T-cell (primary cell): ENCODE measurements around the gene MYO15B. TPM values are rescaled to one million over a fixed set of nuclear protein-coding genes. Genes with fewer than 3 reads are reported as not detected.
A peak's percentile ranks its signal among the peaks of the same experiment; 100 is the strongest.

Source experiments
- ATAC-seq, 4 experiments: fragments of 200-7000 bp in 3 of 4; fragments of 150-1000 bp in 1 of 4; cut with Tn5 transposase; replicated peaks in 1 of 4; 1 replicate in 3 of 4; 2 replicates in 1 of 4; pipeline ENCODE4 v1.10.0; 2021; ENCODE audit warnings: moderate library complexity in 3 of 4, mild to moderate bottlenecking in 2 of 4, moderate number of reproducible peaks in 1 of 4
- CTCF ChIA-PET, 2 donors: fragments of 300-600 bp; sonication (Branson Sonifier 250); formaldehyde crosslinking; loops; one replicate each; lab custom pipeline; 2022; ENCODE audit warnings: antibody characterized with exemption in 2 of 2; lab: Charles Lee
- POLR2A ChIA-PET, 2 donors: fragments of 300-600 bp; sonication (Branson Sonifier 250); formaldehyde crosslinking; loops; one replicate each; lab custom pipeline; 2022; ENCODE audit warnings: antibody characterized with exemption in 2 of 2; lab: Charles Lee
- DNase-seq, 35 experiments: peaks; one replicate each; pipeline versions ENCODE4 v3.0.0 to v3.0.0-alpha.2; 2013 to 2023
- H3K27ac ChIP-seq: one replicate; pipeline ENCODE4 v1.5.1; 2013; ENCODE audit warnings: low read length
- H3K27me3 ChIP-seq, 2 experiments: replicated peaks in 1 of 2; 1 replicate in 1 of 2; 2 replicates in 1 of 2; pipeline versions ENCODE4 v1.6.1 to v1.7.0; 2013; ENCODE audit warnings: low read length in 1 of 2, mixed read lengths in 1 of 2; ENCODE audit not compliant: control insufficient read depth in 2 of 2, insufficient read depth in 2 of 2; ENCODE audit errors: extremely low read depth in 1 of 2
- H3K36me3 ChIP-seq, 2 donors: 1 replicate in 1 of 2; 2 replicates in 1 of 2; pipeline versions ENCODE4 v1.6.1 to v1.7.0; 2013; ENCODE audit warnings: low read length in 1 of 2; ENCODE audit not compliant: control insufficient read depth in 2 of 2, insufficient read depth in 1 of 2; ENCODE audit errors: extremely low read depth in 1 of 2
- H3K4me1 ChIP-seq, 2 experiments: 1 replicate in 1 of 2; 2 replicates in 1 of 2; pipeline versions ENCODE4 v1.6.1 to v1.7.0; 2013; ENCODE audit warnings: low read length in 2 of 2, mixed read lengths in 1 of 2; ENCODE audit not compliant: insufficient read depth in 2 of 2, control insufficient read depth in 1 of 2; ENCODE audit errors: extremely low read depth in 1 of 2
- H3K4me3 ChIP-seq, 2 donors: 1 replicate in 1 of 2; 2 replicates in 1 of 2; pipeline versions ENCODE4 v1.5.1 to v1.7.0; 2013; ENCODE audit warnings: mild to moderate bottlenecking in 2 of 2, low read length in 1 of 2, moderate library complexity in 1 of 2; ENCODE audit not compliant: control insufficient read depth in 1 of 2; ENCODE audit errors: extremely low read depth in 1 of 2
- H3K9me3 ChIP-seq: 2 replicates; pipeline ENCODE4 v1.7.0; 2013
- H3K27ac Mint-ChIP-seq, 2 donors: one replicate each; pipeline ENCODE4 v1.8.0; 2020 to 2021; ENCODE audit warnings: mild to moderate bottlenecking in 2 of 2, mixed read lengths in 2 of 2
- H3K27me3 Mint-ChIP-seq, 2 donors: one replicate each; pipeline ENCODE4 v1.8.0; 2021 to 2022; ENCODE audit warnings: mixed read lengths in 2 of 2
- H3K36me3 Mint-ChIP-seq: one replicate; pipeline ENCODE4 v1.8.0; 2021; ENCODE audit warnings: mixed read lengths
- H3K4me1 Mint-ChIP-seq, 3 donors: one replicate each; pipeline ENCODE4 v1.8.0; 2020 to 2022; ENCODE audit warnings: mixed read lengths in 3 of 3, mild to moderate bottlenecking in 1 of 3
- H3K4me3 Mint-ChIP-seq, 3 donors: one replicate each; pipeline ENCODE4 v1.8.0; 2020 to 2022; ENCODE audit warnings: mild to moderate bottlenecking in 3 of 3, mixed read lengths in 3 of 3, moderate library complexity in 3 of 3
- H3K9me3 Mint-ChIP-seq, 3 donors: one replicate each; pipeline ENCODE4 v1.8.0; 2020 to 2022; ENCODE audit warnings: mixed read lengths in 3 of 3
- WGBS: methylation state at CpG from one replicate; pipeline ENCODE4 v1.1.5; 2013; ENCODE audit warnings: missing lambda C conversion rate; ENCODE audit not compliant: insufficient coverage; 5-methylcytosine and 5-hydroxymethylcytosine counted together
- total RNA-seq, 35 experiments: library from RNA in 6 of 35; stranded (reverse) in 6 of 35; fragments of 120-200 nt in 1 of 35; gene quantifications; one replicate each; pipeline versions ENCODE4 v1.2.1 to v1.2.4 and lab custom pipeline; 2013 to 2026

The MYO15B gene
- total RNA-seq, 5 donors from 2014 or later (not counting 1 experiment from before 2014, with no cell fraction given), result 171 to 382 (median 273) TPM

- POLR2A ChIA-PET, result no interaction called here
- Mint-ChIP-seq H3K9me3 (no peaks in the 10 kb centered on the region), H3K36me3 (peaks cover 14% of the 10 kb centered on the region)
These were observed 17.4 kb upstream of the MYO15B start for GRCh38 chr17:75570034-75570676.

GRCh38 chr17:75570772-75571171, 16.8 kb upstream of the MYO15B start:
- Histone ChIP-seq H3K36me3 (peaks cover 8 to 32% of the 10 kb centered on the region in 2 donors), H3K4me1 (no peaks in the 10 kb centered on the region), H3K27me3 (no peaks in the 10 kb centered on the region), H3K4me3 (no peak overlapping the region), H3K9me3 (no peaks in the 10 kb centered on the region), H3K27ac (no peak overlapping the region)
- Mint-ChIP-seq H3K9me3 (no peaks in the 10 kb centered on the region), H3K4me1 (no peaks in the 10 kb centered on the region), H3K27ac (no peak overlapping the region), H3K36me3 (peaks cover 14% of the 10 kb centered on the region), H3K27me3 (no peaks in the 10 kb centered on the region), H3K4me3 (no peak overlapping the region)
- WGBS, result 96% methylated on average over 9 of the region's 11 CpGs
- CTCF ChIA-PET, result no interaction called here
- ATAC-seq, result no peak
- no peak for DNase-seq
- POLR2A ChIA-PET, result no interaction called here

More at GRCh38 chr17:75570034-75570676, 17.4 kb upstream of the MYO15B start:
- DNase-seq (no peak), ATAC-seq (no peak)
- no peaks in the 10 kb centered on the region for H3K4me1 ChIP-seq
- no peak overlapping the region for H3K27ac ChIP-seq
- Mint-ChIP-seq H3K27me3 (no peaks in the 10 kb centered on the region), H3K4me3 (no peak overlapping the region), H3K27ac (no peak overlapping the region), H3K4me1 (no peaks in the 10 kb centered on the region)
- no peak overlapping the region for H3K4me3 ChIP-seq
- CTCF ChIA-PET, result no interaction called here
- H3K27me3 ChIP-seq, result no peaks in the 10 kb centered on the region
- no peaks in the 10 kb centered on the region for H3K9me3 ChIP-seq
- H3K36me3 ChIP-seq, result peaks cover 9 to 38% of the 10 kb centered on the region in 2 donors
- 98% methylated on average over 32 of the region's 35 CpGs for WGBS

- Histone ChIP-seq H3K27ac (no peak overlapping the region), H3K36me3 (peaks cover 8 to 27% of the 10 kb centered on the region in 2 donors), H3K4me1 (no peaks in the 10 kb centered on the region), H3K27me3 (no peaks in the 10 kb centered on the region), H3K4me3 (no peak overlapping the region), H3K9me3 (no peaks in the 10 kb centered on the region)
- ChIA-PET POLR2A (no interaction called here), CTCF (no interaction called here)
- no peak overlapping the region for H3K4me3 Mint-ChIP-seq
- WGBS, result 71% methylated on average over 10 of the region's 15 CpGs
- H3K27me3 Mint-ChIP-seq, result no peaks in the 10 kb centered on the region
- no peaks in the 10 kb centered on the region for H3K9me3 Mint-ChIP-seq
- ATAC-seq (no peak), DNase-seq (peak in 6 of 35 experiments; percentile 11 to 54 (median 24))
- peaks cover 8% of the 10 kb centered on the region for H3K36me3 Mint-ChIP-seq
- H3K4me1 Mint-ChIP-seq, result no peaks in the 10 kb centered on the region
- no peak overlapping the region for H3K27ac Mint-ChIP-seq
These were observed 16.3 kb upstream of the MYO15B start for GRCh38 chr17:75571197-75571884.

GRCh38 chr17:75571885-75572215, 15.8 kb upstream of the MYO15B start:
- no peak overlapping the region for H3K4me3 Mint-ChIP-seq
- 95% methylated on average over 15 of the region's 16 CpGs for WGBS
- no peak overlapping the region for H3K27ac Mint-ChIP-seq
- no peaks in the 10 kb centered on the region for H3K9me3 Mint-ChIP-seq
- no peak overlapping the region for H3K27ac ChIP-seq
- H3K27me3 ChIP-seq, result peaks cover 0 to 2% of the 10 kb centered on the region in 2 experiments
- DNase-seq, result no peak
- no peaks in the 10 kb centered on the region for H3K9me3 ChIP-seq
- POLR2A ChIA-PET, result no interaction called here
- H3K4me3 ChIP-seq, result no peak overlapping the region
- H3K36me3 ChIP-seq, result peaks cover 8 to 26% of the 10 kb centered on the region in 2 donors
- CTCF ChIA-PET, result no interaction called here
- H3K36me3 Mint-ChIP-seq, result peaks cover 3% of the 10 kb centered on the region
- no peaks in the 10 kb centered on the region for H3K4me1 ChIP-seq
- ATAC-seq, result no peak
- no peaks in the 10 kb centered on the region for H3K4me1 Mint-ChIP-seq
- no peaks in the 10 kb centered on the region for H3K27me3 Mint-ChIP-seq

- POLR2A ChIA-PET, result no interaction called here
- no peak overlapping the region for H3K4me3 Mint-ChIP-seq
- H3K9me3 Mint-ChIP-seq, result no peaks in the 10 kb centered on the region
- peaks cover 0 to 2% of the 10 kb centered on the region in 2 experiments for H3K27me3 ChIP-seq
- WGBS, result 96% methylated on average over 32 of the region's 39 CpGs
- H3K27ac Mint-ChIP-seq, result no peak overlapping the region
- H3K9me3 ChIP-seq, result no peaks in the 10 kb centered on the region
- no peak for DNase-seq
- no peaks in the 10 kb centered on the region for H3K4me1 ChIP-seq
- H3K4me3 ChIP-seq, result no peak overlapping the region
- H3K4me1 Mint-ChIP-seq, result no peaks in the 10 kb centered on the region
- no peak overlapping the region for H3K27ac ChIP-seq
- no peaks in the 10 kb centered on the region for H3K27me3 Mint-ChIP-seq
- peaks cover 8 to 26% of the 10 kb centered on the region in 2 donors for H3K36me3 ChIP-seq
- CTCF ChIA-PET, result no interaction called here
- ATAC-seq, result no peak
- peaks cover 2% of the 10 kb centered on the region for H3K36me3 Mint-ChIP-seq
These were observed 14.7 kb upstream of the MYO15B start for GRCh38 chr17:75572713-75573539.

DNA sequence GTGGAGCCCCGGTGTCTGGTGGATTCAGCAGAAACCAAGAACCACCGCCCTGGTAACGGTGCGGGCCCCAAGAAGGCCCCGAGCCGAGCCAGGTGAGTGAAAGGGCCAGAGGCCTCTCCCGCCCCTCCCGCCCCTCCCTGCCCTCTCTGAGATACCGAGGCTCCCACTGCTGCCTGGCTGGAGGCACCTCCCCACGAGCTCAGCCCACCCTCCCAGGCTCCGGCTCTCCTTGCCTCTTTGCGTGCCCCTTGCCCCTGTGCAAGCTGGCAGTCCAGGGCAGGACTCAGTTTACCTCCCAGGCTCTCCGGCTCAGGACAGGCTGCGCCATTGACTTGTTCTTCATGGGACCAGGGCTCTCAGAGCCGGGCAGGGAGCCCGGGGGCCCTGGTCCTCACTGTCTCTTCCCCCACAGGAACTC, 14.1 kb upstream of the MYO15B start:
- Mint-ChIP-seq H3K27me3 (no peaks in the 10 kb centered on the region), H3K4me3 (no peak overlapping the region), H3K9me3 (no peaks in the 10 kb centered on the region), H3K4me1 (no peaks in the 10 kb centered on the region), H3K36me3 (peaks cover 2% of the 10 kb centered on the region), H3K27ac (no peak overlapping the region)
- WGBS, result 93% methylated on average over 14 of the region's 16 CpGs
- Histone ChIP-seq H3K4me1 (no peaks in the 10 kb centered on the region), H3K9me3 (no peaks in the 10 kb centered on the region), H3K27ac (no peak overlapping the region), H3K4me3 (no peak overlapping the region), H3K27me3 (peaks cover 0 to 2% of the 10 kb centered on the region in 2 experiments), H3K36me3 (peaks cover 4 to 22% of the 10 kb centered on the region in 2 donors)
- CTCF ChIA-PET, result no interaction called here
- ATAC-seq (no peak), DNase-seq (no peak)
- POLR2A ChIA-PET, result no interaction called here
